ENCODE measurements around the gene WDR47. TPM values are rescaled to one million over a fixed set of nuclear protein-coding genes. Genes with fewer than 3 reads are reported as not detected.

Gene WDR47
- 3.1 TPM for polyA plus RNA-seq (2013, experiment 1 of 2)
- 3.2 TPM for polyA plus RNA-seq (2013, experiment 2 of 2)

DNA sequence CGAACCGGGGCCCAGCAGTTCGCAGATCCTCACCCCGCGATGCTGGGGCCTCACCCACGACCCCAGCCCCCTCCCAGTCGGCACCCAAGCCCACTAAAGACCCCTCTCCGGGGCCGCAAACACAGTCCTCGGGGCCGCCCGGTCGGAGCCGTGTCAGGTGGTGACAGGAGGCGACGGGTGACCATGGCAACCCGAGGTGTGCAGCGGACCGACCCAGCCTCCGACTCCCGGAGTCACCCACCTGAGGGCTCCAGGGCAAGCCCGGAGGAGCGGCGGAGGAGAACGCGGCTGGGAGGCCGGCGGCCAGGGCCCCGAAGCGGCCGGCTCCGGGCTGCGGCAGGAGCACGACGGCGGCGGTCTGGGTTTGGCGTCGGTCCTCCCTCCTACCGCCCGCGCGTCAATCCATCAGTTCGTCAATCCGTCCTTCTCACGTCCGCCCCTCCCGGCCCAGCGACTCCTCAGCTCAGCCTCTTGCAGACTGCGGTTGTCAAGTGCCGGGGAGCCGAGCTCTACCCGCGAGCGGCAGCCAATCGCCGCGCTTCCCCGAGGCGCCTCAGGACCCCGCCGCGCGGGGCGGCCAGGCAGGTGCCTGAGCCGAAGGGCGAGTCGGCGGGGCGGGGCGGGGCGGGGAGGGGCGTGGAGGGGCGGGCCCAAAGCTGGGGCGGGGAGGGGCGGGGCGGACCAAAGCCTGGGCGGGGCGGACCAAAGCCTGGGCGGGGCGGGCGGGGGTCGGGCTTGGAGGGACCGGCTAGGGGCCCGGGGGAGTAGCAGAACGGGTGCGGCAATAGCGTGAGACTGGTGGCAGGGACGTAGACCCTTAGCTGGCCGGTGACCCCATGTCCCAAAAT lies at the start of gene WDR47:
Gene WDR47, minus strand, starts transcription at position 482 of the 848 bp plus-strand sequence. CDS start 18,590 bp downstream, outside the sequence.
- H3K4ac ChIP-seq (ENCODE audit: low read length): no peak within 1 kb of the TSS
- DNase-seq (ENCODE audit: low spot score): peak; percentile 92
- no CpG with 5 or more reads among the region's 90 CpGs for WGBS, 2 donors (ENCODE audit: extremely low coverage in 2 of 2, insufficient read length in 2 of 2, insufficient replicate concordance in 1 of 2)

DNA sequence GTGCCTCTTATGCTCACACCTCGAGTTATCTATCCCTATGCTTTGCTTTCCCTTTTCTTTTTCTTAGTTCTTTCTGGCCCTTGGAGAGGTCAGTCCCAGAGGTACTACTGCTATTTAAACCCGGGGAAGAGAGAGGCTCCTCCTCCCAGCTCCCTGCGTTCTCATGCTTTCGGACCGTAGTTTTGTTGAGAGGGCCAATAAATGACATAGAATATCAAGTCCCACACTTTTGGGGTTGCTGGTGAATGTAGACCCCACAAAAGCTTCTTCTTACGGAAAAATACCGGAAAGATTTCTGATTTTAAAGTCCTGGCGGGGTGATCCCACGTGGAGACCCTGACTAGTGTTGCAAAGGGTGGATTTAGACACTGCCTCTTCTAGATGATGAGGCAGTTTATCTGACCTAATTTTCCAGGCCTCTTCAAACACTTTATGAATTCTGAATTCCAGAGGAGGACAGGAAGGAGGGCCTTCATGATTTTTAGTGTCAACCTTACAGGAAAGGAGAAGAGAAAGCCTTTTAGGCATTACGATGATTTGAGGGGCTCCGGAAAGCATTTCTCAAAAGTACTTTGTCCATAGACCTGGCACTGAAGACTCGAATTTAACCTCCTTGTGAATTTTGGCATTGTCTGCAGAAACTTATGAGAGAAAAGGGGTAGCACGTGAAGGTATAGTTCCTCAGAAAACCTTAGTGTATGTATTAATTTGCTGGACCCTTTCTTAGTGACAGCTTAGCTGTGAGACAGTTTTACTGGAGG lies 49.4 kb upstream of the WDR47 start:
- H2BK5ac ChIP-seq (ENCODE audit: low read length): peak overlapping the region; percentile 87
- peak overlapping the region; percentile 95 for H2AFZ ChIP-seq (ENCODE audit: low read length)
- peak overlapping the region; percentile 70 for H3K27ac ChIP-seq (replicated peaks; ENCODE audit: low read length)
- H3K23ac ChIP-seq (ENCODE audit: low read depth, low read length, poor library complexity): no peak overlapping the region
- no peak overlapping the region for H2BK12ac ChIP-seq (ENCODE audit: low read length)
- H3K4me2 ChIP-seq (ENCODE audit: insufficient read depth, low read length, poor library complexity, severe bottlenecking): peak overlapping the region; percentile 55
- peaks cover 0 to 5% of the 10 kb centered on the region in 2 donors for H3K9me3 ChIP-seq (replicated peaks in 1 of 2; ENCODE audit: control insufficient read depth in 2 of 2, insufficient read depth in 1 of 2, low read depth in 1 of 2, low read length in 2 of 2)
- no peak overlapping the region for H3K14ac ChIP-seq (ENCODE audit: low read length)
- H2BK120ac ChIP-seq (ENCODE audit: low read depth, low read length): no peak overlapping the region
- H4K8ac ChIP-seq (ENCODE audit: low read depth, low read length): no peak overlapping the region
- peak overlapping the region; percentile 96 for H3K18ac ChIP-seq (ENCODE audit: low read length)
- H3K4me1 ChIP-seq (ENCODE audit: control insufficient read depth in 2 of 2, insufficient read depth in 1 of 2, low read depth in 1 of 2, low read length in 2 of 2): peaks cover 3 to 5% of the 10 kb centered on the region in 2 donors
- no peak overlapping the region for H2BK15ac ChIP-seq (ENCODE audit: low read length)
- H3K27me3 ChIP-seq (ENCODE audit: control insufficient read depth in 3 of 3, insufficient read depth in 3 of 3, low read depth in 1 of 3, low read length in 3 of 3): no peaks in the 10 kb centered on the region
- no peak for DNase-seq (ENCODE audit: low spot score)
- H3K4me3 ChIP-seq (ENCODE audit: low read length in 2 of 2): peak overlapping the region; percentile 83 to 91
- no peak overlapping the region for H2AK5ac ChIP-seq (ENCODE audit: low read depth, low read length)
- no peak overlapping the region for H3K4ac ChIP-seq (ENCODE audit: low read length)
- WGBS, 2 donors (ENCODE audit: extremely low coverage in 2 of 2, insufficient read length in 2 of 2, insufficient replicate concordance in 1 of 2): no CpG with 5 or more reads among the region's 13 CpGs
- peak overlapping the region; percentile 96 for H3K9ac ChIP-seq (ENCODE audit: low read depth, low read length, poor library complexity)
- H3K36me3 ChIP-seq (replicated peaks in 1 of 2; ENCODE audit: control insufficient read depth in 2 of 2, insufficient read depth in 2 of 2, low read length in 2 of 2): peaks cover 5 to 29% of the 10 kb centered on the region in 2 donors
- H4K91ac ChIP-seq (ENCODE audit: low read depth, low read length, poor library complexity): no peak overlapping the region
- H3K79me1 ChIP-seq (ENCODE audit: low read depth, low read length): no peaks in the 10 kb centered on the region

More for the DNA sequence above, at the start of gene WDR47:
- H2BK5ac ChIP-seq (ENCODE audit: low read length): peak within 1 kb of the TSS; percentile 39
- H3K14ac ChIP-seq (ENCODE audit: low read length): peak within 1 kb of the TSS; percentile 75
- peak within 1 kb of the TSS; percentile 99 for H2AFZ ChIP-seq (ENCODE audit: low read length)
- H2AK5ac ChIP-seq (ENCODE audit: low read depth, low read length): peak within 1 kb of the TSS; percentile 46
- H3K23ac ChIP-seq (ENCODE audit: low read depth, low read length, poor library complexity): peak within 1 kb of the TSS; percentile 97
- H3K27ac ChIP-seq (replicated peaks; ENCODE audit: low read length): peak within 1 kb of the TSS; percentile 66
- peak within 1 kb of the TSS; percentile 73 for H2BK12ac ChIP-seq (ENCODE audit: low read length)
- H2BK15ac ChIP-seq (ENCODE audit: low read length): peak within 1 kb of the TSS; percentile 58
- peak within 1 kb of the TSS; percentile 99 for H3K9ac ChIP-seq (ENCODE audit: low read depth, low read length, poor library complexity)
- peak within 1 kb of the TSS; percentile 89 for H3K18ac ChIP-seq (ENCODE audit: low read length)
- H3K9me3 ChIP-seq (replicated peaks in 1 of 2; ENCODE audit: control insufficient read depth in 2 of 2, insufficient read depth in 1 of 2, low read depth in 1 of 2, low read length in 2 of 2): no peaks in the 10 kb centered on the region
- H3K27me3 ChIP-seq (ENCODE audit: control insufficient read depth in 3 of 3, insufficient read depth in 3 of 3, low read depth in 1 of 3, low read length in 3 of 3): no peaks in the 10 kb centered on the region
- no peaks in the 10 kb centered on the region for H3K36me3 ChIP-seq (replicated peaks in 1 of 2; ENCODE audit: control insufficient read depth in 2 of 2, insufficient read depth in 2 of 2, low read length in 2 of 2)
- H4K91ac ChIP-seq (ENCODE audit: low read depth, low read length, poor library complexity): no peak within 1 kb of the TSS
- no peak within 1 kb of the TSS for H4K8ac ChIP-seq (ENCODE audit: low read depth, low read length)
- H3K4me1 ChIP-seq (ENCODE audit: control insufficient read depth in 2 of 2, insufficient read depth in 1 of 2, low read depth in 1 of 2, low read length in 2 of 2): peaks cover 2 to 8% of the 10 kb centered on the region in 2 donors
- H2BK120ac ChIP-seq (ENCODE audit: low read depth, low read length): no peak within 1 kb of the TSS
- peaks cover 2% of the 10 kb centered on the region for H3K79me1 ChIP-seq (ENCODE audit: low read depth, low read length)
- peak within 1 kb of the TSS; percentile 98 for H3K4me3 ChIP-seq (ENCODE audit: low read length in 2 of 2)
- peak within 1 kb of the TSS; percentile 88 for H3K4me2 ChIP-seq (ENCODE audit: insufficient read depth, low read length, poor library complexity, severe bottlenecking)

DNA sequence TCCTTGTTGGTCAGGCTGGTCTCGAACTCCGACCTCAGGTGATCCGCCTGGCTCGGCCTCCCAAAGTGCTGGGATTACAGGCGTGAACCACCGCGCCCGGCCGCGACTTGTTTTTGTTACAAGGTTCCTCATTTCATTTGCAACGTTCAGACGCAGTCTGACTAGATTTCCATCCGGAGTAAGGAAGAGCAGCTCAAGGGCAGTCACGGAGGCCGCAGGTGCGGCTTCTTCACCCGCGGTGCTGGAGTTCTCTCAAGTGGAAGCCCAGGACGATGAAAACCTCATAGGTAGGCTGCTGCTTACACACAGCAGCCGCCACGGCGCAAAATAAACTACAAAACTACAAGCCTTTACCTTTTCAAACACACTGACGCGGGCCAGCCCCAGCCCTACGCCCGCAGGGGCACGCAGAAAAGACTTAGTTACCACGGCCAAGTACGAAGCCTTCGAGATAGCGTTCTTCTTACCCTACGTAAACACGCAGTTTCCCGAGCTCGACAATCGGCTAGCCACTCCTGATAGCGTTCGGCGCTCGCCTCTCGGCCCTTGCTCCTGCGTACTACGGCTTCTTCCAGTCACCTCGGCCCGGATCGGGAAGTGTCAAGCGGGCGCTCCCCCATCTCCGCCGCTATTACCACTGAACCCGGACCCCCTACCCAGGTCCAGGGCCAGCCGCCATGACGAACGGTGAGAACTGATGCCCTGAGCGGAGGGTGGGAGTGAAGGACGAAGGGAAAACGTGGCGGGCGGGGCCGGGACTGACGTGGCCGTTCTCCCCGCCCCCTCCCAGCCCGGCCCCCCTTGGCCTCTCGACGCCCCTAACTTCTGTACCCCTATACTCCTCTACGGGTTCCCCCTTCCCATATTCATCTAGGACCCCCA lies 48.5 kb upstream of the WDR47 start, which contains the start of gene TMEM167B:
Gene TMEM167B, plus strand, starts transcription at position 569 of the 882 bp plus-strand sequence. Its CDS starts 109 bp downstream, at position 678.
- Histone ChIP-seq H3K18ac (ENCODE audit: low read length) (peak within 1 kb of the TSS; percentile 96), H3K4me1 (ENCODE audit: control insufficient read depth in 2 of 2, insufficient read depth in 1 of 2, low read depth in 1 of 2, low read length in 2 of 2) (peaks cover 3 to 5% of the 10 kb centered on the region in 2 donors), H3K4me2 (ENCODE audit: insufficient read depth, low read length, poor library complexity, severe bottlenecking) (peak within 1 kb of the TSS; percentile 77), H3K79me1 (ENCODE audit: low read depth, low read length) (no peaks in the 10 kb centered on the region), H3K36me3 (replicated peaks in 1 of 2; ENCODE audit: control insufficient read depth in 2 of 2, insufficient read depth in 2 of 2, low read length in 2 of 2) (peaks cover 5 to 26% of the 10 kb centered on the region in 2 donors), H3K4ac (ENCODE audit: low read length) (no peak within 1 kb of the TSS), H3K14ac (ENCODE audit: low read length) (no peak within 1 kb of the TSS), H4K8ac (ENCODE audit: low read depth, low read length) (no peak within 1 kb of the TSS), H2BK5ac (ENCODE audit: low read length) (peak within 1 kb of the TSS; percentile 87), H3K9ac (ENCODE audit: low read depth, low read length, poor library complexity) (peak within 1 kb of the TSS; percentile 96), H3K23ac (ENCODE audit: low read depth, low read length, poor library complexity) (peak within 1 kb of the TSS; percentile 99), H2AFZ (ENCODE audit: low read length) (peak within 1 kb of the TSS; percentile 95), H3K9me3 (replicated peaks in 1 of 2; ENCODE audit: control insufficient read depth in 2 of 2, insufficient read depth in 1 of 2, low read depth in 1 of 2, low read length in 2 of 2) (peaks cover 0 to 5% of the 10 kb centered on the region in 2 donors), H3K4me3 (ENCODE audit: low read length in 2 of 2) (peak within 1 kb of the TSS; percentile 83 to 91), H2AK5ac (ENCODE audit: low read depth, low read length) (no peak within 1 kb of the TSS), H2BK15ac (ENCODE audit: low read length) (no peak within 1 kb of the TSS), H2BK120ac (ENCODE audit: low read depth, low read length) (no peak within 1 kb of the TSS), H2BK12ac (ENCODE audit: low read length) (no peak within 1 kb of the TSS), H4K91ac (ENCODE audit: low read depth, low read length, poor library complexity) (no peak within 1 kb of the TSS), H3K27me3 (ENCODE audit: control insufficient read depth in 3 of 3, insufficient read depth in 3 of 3, low read depth in 1 of 3, low read length in 3 of 3) (no peaks in the 10 kb centered on the region), H3K27ac (replicated peaks; ENCODE audit: low read length) (peak within 1 kb of the TSS; percentile 70)
- peak; percentile 84 for DNase-seq (ENCODE audit: low spot score)
- no CpG with 5 or more reads among the region's 67 CpGs for WGBS, 2 donors (ENCODE audit: extremely low coverage in 2 of 2, insufficient read length in 2 of 2, insufficient replicate concordance in 1 of 2)

All from neuronal stem cell (in vitro differentiated cells).